Gastroesophageal sphincter (tissue), 4 donors: ENCODE results near the gene TMIGD2. TPM values are rescaled to one million over a fixed set of nuclear protein-coding genes. Genes with fewer than 3 reads are reported as not detected.
"Not testable (repeated sequence)": the region's sequence is repeated elsewhere in the genome, so short reads cannot be mapped to it uniquely, and the experiment has no call there.

ENCODE experiments used
- ATAC-seq: fragments of 150-250 bp; one replicate; pipeline ENCODE4 v1.9.1; 2016; ENCODE audit warnings: mild to moderate bottlenecking, moderate library complexity
- H3K27ac ChIP-seq, 4 donors: fragments of 200-600 bp; sonication (generic) in 3 of 4; 1 replicate in 3 of 4; 2 replicates in 1 of 4; pipeline ENCODE4 v1.5.1; 2016 to 2019
- H3K27me3 ChIP-seq: fragments of 200-600 bp; sonication (generic); one replicate; pipeline ENCODE4 v1.5.1; 2019
- H3K36me3 ChIP-seq, 2 donors: fragments of 200-600 bp; sonication (generic); one replicate each; pipeline ENCODE4 v1.5.1; 2019; ENCODE audit warnings: control low read depth in 1 of 2
- H3K4me1 ChIP-seq, 3 donors: fragments of 200-600 bp; sonication (generic); 1 replicate in 2 of 3; 2 replicates in 1 of 3; pipeline ENCODE4 v1.5.1; 2016 to 2019; ENCODE audit warnings: control low read depth in 2 of 3
- H3K4me3 ChIP-seq, 2 donors: fragments of 200-600 bp; sonication (generic); one replicate each; pipeline ENCODE4 v1.5.1; 2019; ENCODE audit warnings: mild to moderate bottlenecking in 1 of 2, moderate library complexity in 1 of 2
- H3K9me3 ChIP-seq, 3 donors: fragments of 200-600 bp; sonication (generic); one replicate each; pipeline ENCODE4 v1.5.1; 2017 to 2019; ENCODE audit warnings: control low read depth in 2 of 3
- EP300 ChIP-seq: sonication (generic); formaldehyde crosslinking; IDR thresholded peaks from one replicate; pipeline ENCODE4 v1.6.1; 2017; ENCODE audit warnings: antibody characterized with exemption, mild to moderate bottlenecking
- POLR2A ChIP-seq, 2 donors: fragments of 450-650 bp; IDR thresholded peaks; one replicate each; pipeline ENCODE4 v1.6.1; 2017; ENCODE audit warnings: antibody characterized with exemption in 2 of 2, mild to moderate bottlenecking in 2 of 2, moderate library complexity in 1 of 2
- POLR2AphosphoS5 ChIP-seq: sonication (generic); formaldehyde crosslinking; IDR thresholded peaks from one replicate; pipeline ENCODE4 v1.6.1; 2017; ENCODE audit warnings: antibody characterized with exemption
- WGBS, 2 donors: methylation state at CpG; one replicate each; pipeline ENCODE4 v1.1.5; 2018; ENCODE audit warnings: low coverage in 1 of 2; 5-methylcytosine and 5-hydroxymethylcytosine counted together
- total RNA-seq, 4 donors: library from RNA; depleted of rRNA; stranded (reverse); fragments of >200 nt; gene quantifications; one replicate each; pipeline ENCODE4 v1.1.0, GENCODE V29; 2016
- TF ChIP-seq, protein P1 (sequence below), 4 experiments: fragments of 200-600 bp in 2 of 4; fragments of 450-650 bp in 2 of 4; sonication (generic) in 1 of 4; IDR thresholded peaks; one replicate each; pipeline ENCODE4 v1.5.1; 2017 to 2019; ENCODE audit warnings: antibody characterized with exemption in 4 of 4, mild to moderate bottlenecking in 2 of 4, moderate library complexity in 2 of 4

Gene TMIGD2
- total RNA-seq, 4 donors from 2014 or later = 0.35 to 0.67 TPM; not detected in 2

- WGBS, 2 donors = 58 to 78% methylated on average over 2 to 10 of the region's 16 CpGs
- Histone ChIP-seq H3K4me1 (no peaks in the 10 kb centered on the region), H3K36me3 (no peaks in the 10 kb centered on the region), H3K4me3 (no peak overlapping the region), H3K27ac (no peak overlapping the region), H3K9me3 (no peaks in the 10 kb centered on the region), H3K27me3 (peaks cover 88% of the 10 kb centered on the region)
- no peak for ATAC-seq
- no peak for TF ChIP-seq EP300
Measured at GRCh38 chr19:4288091-4288777, 14.0 kb downstream of the TMIGD2 start.

GRCh38 chr19:4286141-4286540 is 16.0 kb downstream of the TMIGD2 start:
- H3K4me1 ChIP-seq = not testable (repeated sequence)
- H3K27me3 ChIP-seq = peaks cover 90% of the 10 kb centered on the region
- 63% methylated on average over 4 of the region's 4 CpGs; no CpG with 5 or more reads in 1 of the 2 donors for WGBS, 2 donors

DNA sequence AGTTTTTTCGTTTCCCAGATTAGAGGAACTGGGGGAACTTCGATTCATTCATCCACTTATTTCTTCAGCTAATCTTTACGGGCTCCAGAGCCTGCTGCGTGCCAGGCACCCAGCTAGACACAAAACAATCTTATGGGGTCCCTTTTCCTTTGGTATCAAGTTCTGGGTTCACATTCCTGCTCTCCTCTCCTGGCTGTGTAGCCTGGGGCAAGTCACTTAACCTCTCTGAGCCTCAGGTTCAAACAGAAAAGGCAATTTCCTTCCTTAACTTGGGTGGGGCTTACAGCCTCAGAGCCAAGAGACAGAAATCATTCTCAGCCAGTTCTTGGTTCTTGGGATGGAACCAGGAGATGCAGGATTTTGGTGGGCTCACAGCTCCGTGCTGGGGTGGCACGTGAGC is 17.2 kb downstream of the TMIGD2 start:
- 58 to 60% methylated on average over 2 to 4 of the region's 6 CpGs for WGBS, 2 donors
- Histone ChIP-seq H3K27ac (no peak overlapping the region), H3K4me1 (peaks cover 0 to 3% (median 0%) of the 10 kb centered on the region in 3 donors), H3K4me3 (no peak overlapping the region), H3K27me3 (peaks cover 90% of the 10 kb centered on the region), H3K36me3 (no peaks in the 10 kb centered on the region), H3K9me3 (no peaks in the 10 kb centered on the region)
- ATAC-seq = no peak
- TF ChIP-seq POLR2A (IDR thresholded peaks at IDR 0.05) (no peak), POLR2AphosphoS5 (no peak), EP300 (no peak)
- TF ChIP-seq, protein P1, sequence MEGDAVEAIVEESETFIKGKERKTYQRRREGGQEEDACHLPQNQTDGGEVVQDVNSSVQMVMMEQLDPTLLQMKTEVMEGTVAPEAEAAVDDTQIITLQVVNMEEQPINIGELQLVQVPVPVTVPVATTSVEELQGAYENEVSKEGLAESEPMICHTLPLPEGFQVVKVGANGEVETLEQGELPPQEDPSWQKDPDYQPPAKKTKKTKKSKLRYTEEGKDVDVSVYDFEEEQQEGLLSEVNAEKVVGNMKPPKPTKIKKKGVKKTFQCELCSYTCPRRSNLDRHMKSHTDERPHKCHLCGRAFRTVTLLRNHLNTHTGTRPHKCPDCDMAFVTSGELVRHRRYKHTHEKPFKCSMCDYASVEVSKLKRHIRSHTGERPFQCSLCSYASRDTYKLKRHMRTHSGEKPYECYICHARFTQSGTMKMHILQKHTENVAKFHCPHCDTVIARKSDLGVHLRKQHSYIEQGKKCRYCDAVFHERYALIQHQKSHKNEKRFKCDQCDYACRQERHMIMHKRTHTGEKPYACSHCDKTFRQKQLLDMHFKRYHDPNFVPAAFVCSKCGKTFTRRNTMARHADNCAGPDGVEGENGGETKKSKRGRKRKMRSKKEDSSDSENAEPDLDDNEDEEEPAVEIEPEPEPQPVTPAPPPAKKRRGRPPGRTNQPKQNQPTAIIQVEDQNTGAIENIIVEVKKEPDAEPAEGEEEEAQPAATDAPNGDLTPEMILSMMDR (IDR thresholded peaks at IDR 0.05) = no peak

More at GRCh38 chr19:4286141-4286540, 16.0 kb downstream of the TMIGD2 start:
- not testable (repeated sequence) for H3K36me3 ChIP-seq, H3K4me3 ChIP-seq, ATAC-seq, H3K9me3 ChIP-seq, H3K27ac ChIP-seq

- Histone ChIP-seq H3K4me3 (no peak overlapping the region), H3K27me3 (peaks cover 92% of the 10 kb centered on the region), H3K27ac (no peak overlapping the region), H3K4me1 (peaks cover 0 to 9% (median 4%) of the 10 kb centered on the region in 3 donors), H3K9me3 (no peaks in the 10 kb centered on the region), H3K36me3 (no peaks in the 10 kb centered on the region)
- 35 to 45% methylated on average over 12 to 16 of the region's 20 CpGs for WGBS, 2 donors
- TF ChIP-seq POLR2AphosphoS5 (no peak), EP300 (no peak)
- ATAC-seq = no peak
Measured at GRCh38 chr19:4284176-4284958, 17.8 kb downstream of the TMIGD2 start.

GRCh38 chr19:4279530-4280422 is 22.4 kb downstream of the TMIGD2 start:
- Histone ChIP-seq H3K4me1 (peaks cover 0 to 19% (median 9%) of the 10 kb centered on the region in 3 donors), H3K27ac (no peak overlapping the region), H3K27me3 (peaks cover 77% of the 10 kb centered on the region), H3K4me3 (peak overlapping the region in 1 of 2 donors; percentile 37), H3K36me3 (no peaks in the 10 kb centered on the region), H3K9me3 (no peaks in the 10 kb centered on the region)
- 0 to 3% methylated on average over 7 to 10 of the region's 71 CpGs for WGBS, 2 donors
- TF ChIP-seq POLR2A (IDR thresholded peaks at IDR 0.05) (no peak), POLR2AphosphoS5 (no peak), EP300 (no peak)
- TF ChIP-seq, protein P1 (IDR thresholded peaks at IDR 0.05) = no peak
- ATAC-seq = no peak

DNA sequence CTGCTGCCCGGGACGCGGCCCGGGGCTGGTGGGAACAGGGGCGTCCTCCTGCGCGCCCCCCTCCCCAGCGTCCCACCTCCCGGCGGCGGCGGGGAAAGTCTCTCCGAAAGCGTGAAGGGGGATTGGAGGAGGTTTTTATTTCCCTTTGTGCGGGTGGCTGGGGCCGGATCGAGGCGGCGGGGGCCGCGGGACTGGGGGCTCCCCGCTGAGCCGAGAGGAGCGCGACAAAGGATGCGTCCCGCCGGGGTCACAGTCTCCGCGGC is 23.0 kb downstream of the TMIGD2 start:
- no peak for TF ChIP-seq POLR2A (IDR thresholded peaks at IDR 0.05)
- TF ChIP-seq POLR2AphosphoS5 = no peak
- no peak for TF ChIP-seq EP300
- TF ChIP-seq, protein P1 (IDR thresholded peaks at IDR 0.05) = no peak
- no CpG with 5 or more reads among the region's 30 CpGs for WGBS, 2 donors
- Histone ChIP-seq H3K4me1 (peaks cover 0 to 19% (median 9%) of the 10 kb centered on the region in 3 donors), H3K36me3 (no peaks in the 10 kb centered on the region), H3K27me3 (peaks cover 71% of the 10 kb centered on the region), H3K27ac (no peak overlapping the region), H3K4me3 (peak overlapping the region in 1 of 2 donors; percentile 37), H3K9me3 (no peaks in the 10 kb centered on the region)
- no peak for ATAC-seq
